GM12878 (cell line): ENCODE data around the gene SIVA1. TPM values are rescaled to one million over a fixed set of nuclear protein-coding genes. Genes with fewer than 3 reads are reported as not detected.

Experiments
- ATAC-seq: fragments of 200-7000 bp; cut with Tn5 transposase; 3 replicates; pipeline ENCODE4 v1.9.1; 2020; ENCODE audit warnings: mild to moderate bottlenecking, moderate library complexity
- BruUV-seq: library from RNA; stranded (reverse); fragments of 400-500 nt; replicated peaks from 2 replicates; lab custom pipeline; 2021; lab: Mats Ljungman, UMichigan
- CTCF ChIA-PET: fragments of 300-600 bp; sonication (Branson Sonifier 250); formaldehyde crosslinking; extraction: SDS; loops from one replicate; lab custom pipeline; 2021; ENCODE audit warnings: inconsistent platforms; lab: Yijun Ruan, JAX
- POLR2A ChIA-PET: fragments of 350-600 bp; formaldehyde crosslinking; extraction: SDS; loops from one replicate; lab custom pipeline; 2021; ENCODE audit warnings: inconsistent platforms; lab: Charles Lee
- RAD21 ChIA-PET: fragments of 300-600 bp; sonication (Branson Sonifier 250); formaldehyde crosslinking; loops from one replicate; lab custom pipeline; 2023; ENCODE audit warnings: antibody characterized with exemption; ENCODE audit not compliant: unreplicated experiment; lab: Charles Lee
- SMC1A ChIA-PET: fragments of 300-600 bp; sonication (Branson Sonifier 250); formaldehyde crosslinking; loops from one replicate; lab custom pipeline; 2023; ENCODE audit not compliant: unreplicated experiment, uncharacterized antibody; lab: Charles Lee
- DNase-seq: peaks from one replicate; pipeline ENCODE4 v3.0.0-alpha.2; 2011; ENCODE audit warnings: low read depth, low spot score
- FAIRE-seq: peaks from 3 replicates; lab custom pipeline; 2011; peaks lifted over from hg19 to GRCh38; lab: Jason Lieb, UNC
- H2AFZ ChIP-seq: 2 replicates; pipeline ENCODE4 v1.6.0; 2011; ENCODE audit warnings: low read depth, low read length, control low read depth; ENCODE audit not compliant: control insufficient read depth
- H3K27ac ChIP-seq: 2 replicates; pipeline ENCODE4 v1.5.1; 2011; ENCODE audit warnings: control low read depth; ENCODE audit not compliant: control insufficient read depth, insufficient read depth
- H3K27me3 ChIP-seq, 2 experiments: replicated peaks in 1 of 2; 2 replicates each; pipeline versions ENCODE4 v1.6.0 to v1.6.1; 2011; ENCODE audit warnings: low read length in 1 of 2; ENCODE audit not compliant: control insufficient read depth in 2 of 2, insufficient read depth in 2 of 2
- H3K36me3 ChIP-seq, 2 experiments: 2 replicates each; pipeline ENCODE4 v1.5.1; 2011; ENCODE audit warnings: low read length in 1 of 2; ENCODE audit not compliant: control insufficient read depth in 2 of 2, insufficient read depth in 2 of 2
- H3K4me1 ChIP-seq: 2 replicates; pipeline ENCODE4 v1.6.1; 2011; ENCODE audit warnings: mild to moderate bottlenecking, low read length, moderate library complexity, mixed read lengths; ENCODE audit not compliant: control insufficient read depth, insufficient read depth
- H3K4me2 ChIP-seq: 2 replicates; pipeline ENCODE4 v1.6.0; 2011; ENCODE audit warnings: control low read depth; ENCODE audit not compliant: control insufficient read depth, insufficient read depth
- H3K4me3 ChIP-seq: fragments of 200-600 bp; sonication (generic); 2 replicates; pipeline ENCODE4 v1.5.1; 2016
- H3K79me2 ChIP-seq: 2 replicates; pipeline ENCODE4 v1.6.0; 2011; ENCODE audit warnings: low read length; ENCODE audit not compliant: control insufficient read depth, insufficient read depth
- H3K9ac ChIP-seq: 2 replicates; pipeline ENCODE4 v1.8.0; 2011; ENCODE audit warnings: low read length, control low read depth, mixed read lengths; ENCODE audit not compliant: control insufficient read depth, insufficient read depth
- H3K9me3 ChIP-seq: replicated peaks from 3 replicates; pipeline ENCODE4 v1.5.1; 2011; ENCODE audit warnings: mild to moderate bottlenecking, low read length; ENCODE audit not compliant: control insufficient read depth, insufficient read depth
- H4K20me1 ChIP-seq: 2 replicates; pipeline ENCODE4 v1.6.0; 2011; ENCODE audit not compliant: control insufficient read depth, insufficient read depth
- CBX5 ChIP-seq: sonication (generic); IDR thresholded peaks from 2 replicates; pipeline ENCODE4 v1.6.1; 2016; ENCODE audit warnings: low read depth, moderate library complexity, mild to moderate bottlenecking, inconsistent platforms
- DPF2 ChIP-seq: fragments of 450-650 bp; IDR thresholded peaks from 2 replicates; pipeline ENCODE4 v1.6.1; 2017; ENCODE audit warnings: mild to moderate bottlenecking
- GATAD2B ChIP-seq: fragments of 450-650 bp; conservative IDR thresholded peaks from 2 replicates; pipeline ENCODE4 v1.6.1; 2017; ENCODE audit warnings: low read depth, mild to moderate bottlenecking, moderate library complexity
- IRF4 ChIP-seq: IDR thresholded peaks from 2 replicates; pipeline ENCODE4 v1.6.1; 2011; ENCODE audit warnings: low read depth, low read length
- JUNB ChIP-seq: IDR thresholded peaks from 2 replicates; pipeline ENCODE4 v1.6.1; 2016; ENCODE audit warnings: antibody characterized with exemption, mild to moderate bottlenecking
- MEF2B ChIP-seq: fragments of 450-650 bp; IDR thresholded peaks from 2 replicates; pipeline ENCODE4 v1.6.1; 2018; ENCODE audit warnings: mild to moderate bottlenecking, moderate library complexity; ENCODE audit not compliant: partially characterized antibody, poor library complexity, severe bottlenecking
- MYB ChIP-seq: fragments of 150-350 bp; IDR thresholded peaks from 2 replicates; pipeline ENCODE4 v1.6.1; 2014; ENCODE audit warnings: mild to moderate bottlenecking, low read depth, low read length, borderline replicate concordance
- PAX5 ChIP-seq: IDR thresholded peaks from 2 replicates; pipeline ENCODE4 v1.6.1; 2011; ENCODE audit warnings: low read depth, low read length, borderline replicate concordance
- RB1 ChIP-seq: fragments of 450-650 bp; formaldehyde crosslinking; IDR thresholded peaks from 2 replicates; pipeline ENCODE4 v1.6.1; 2017; ENCODE audit warnings: mild to moderate bottlenecking, borderline replicate concordance
- RUNX3 ChIP-seq: IDR thresholded peaks from 2 replicates; pipeline ENCODE4 v1.6.1; 2012; ENCODE audit warnings: low read length, inconsistent platforms
- SIX5 ChIP-seq: IDR thresholded peaks from 2 replicates; pipeline ENCODE4 v1.6.1; 2011; ENCODE audit warnings: mild to moderate bottlenecking, low read depth, low read length, moderate library complexity; ENCODE audit not compliant: severe bottlenecking
- SMARCA5 ChIP-seq: fragments of 450-650 bp; IDR thresholded peaks from 2 replicates; pipeline ENCODE4 v1.6.1; 2017; ENCODE audit warnings: mild to moderate bottlenecking
- SMC3 ChIP-seq: IDR thresholded peaks from 2 replicates; pipeline ENCODE4 v1.6.1; 2011; ENCODE audit warnings: low read length, improper control_type of control experiment, borderline replicate concordance
- TCF7 ChIP-seq: IDR thresholded peaks from 2 replicates; pipeline ENCODE4 v1.6.1; 2014; ENCODE audit warnings: antibody characterized with exemption, borderline replicate concordance
- YY1 ChIP-seq: IDR thresholded peaks from 2 replicates; pipeline ENCODE4 v1.6.1; 2011; ENCODE audit warnings: low read depth, mild to moderate bottlenecking, low read length
- whole genome bisulfite sequencing: methylation state at CpG from one replicate; pipeline ENCODE4 v1.1.6; 2016; ENCODE audit warnings: low lambda C conversion rate; ENCODE audit not compliant: insufficient replicate concordance, insufficient coverage; ENCODE audit errors: missing lambda C conversion rate; 5-methylcytosine and 5-hydroxymethylcytosine counted together
- in situ Hi-C: fragments of 300-500 bp; cut with MboI; formaldehyde crosslinking; loops from 9 replicates; pipeline ENCODE4 v1.14.3; 2018; ENCODE audit warnings: mixed read lengths
- intact Hi-C: fragments of 100-400 bp; cut with micrococcal nuclease; formaldehyde crosslinking; loops from one replicate; pipeline ENCODE4 v1.14.2; 2022; ENCODE audit not compliant: unreplicated experiment
- polyA plus RNA-seq, 11 experiments: library from polyadenylated mRNA; depleted of rRNA in 4 of 11; unstranded in 6 of 11; stranded (reverse) in 5 of 11; fragments of >200 nt; fragmentation: Nextera tagmentation in 4 of 11; fragmentation: Illumina TruSeq in 1 of 11; extraction: Ambion mirVana in 4 of 11; extraction: Trizol in 1 of 11; gene quantifications; 1 replicate in 1 of 11; 2 replicates in 10 of 11; pipeline versions ENCODE4 v1.2.1 to v1.2.3, GENCODE V29; 2011 to 2016; ENCODE audit warnings: inconsistent platforms in 2 of 11, missing spikeins in 2 of 11, low read depth in 1 of 11
- total RNA-seq, 4 experiments: library from RNA; depleted of rRNA in 3 of 4; stranded (reverse); fragments of >200 nt in 3 of 4; fragmentation: Illumina TruSeq in 1 of 4; extraction: Trizol in 1 of 4; gene quantifications; 2 replicates each; pipeline versions ENCODE4 v1.2.1 to v1.2.3, GENCODE V29; 2013 to 2021
- TF ChIP-seq, protein P1 (sequence below): IDR thresholded peaks from 2 replicates; pipeline ENCODE4 v1.6.1; 2012; ENCODE audit warnings: low read depth, low read length, improper control_type of control experiment
- TF ChIP-seq, protein P2 (sequence below), 3 experiments: IDR thresholded peaks in 2 of 3; conservative IDR thresholded peaks in 1 of 3; 2 replicates each; pipeline ENCODE4 v1.5.1; 2011; ENCODE audit warnings: low read depth in 3 of 3, low read length in 3 of 3, mild to moderate bottlenecking in 3 of 3, control low read depth in 2 of 3, moderate library complexity in 2 of 3, inconsistent platforms in 1 of 3, mixed read lengths in 1 of 3; ENCODE audit not compliant: control insufficient read depth in 2 of 3, insufficient read depth in 1 of 3; ENCODE audit errors: extremely low read depth in 1 of 3
- TF ChIP-seq, protein P3 (sequence below): fragments of 450-650 bp; IDR thresholded peaks from 2 replicates; pipeline ENCODE4 v1.6.1; 2018; ENCODE audit warnings: mild to moderate bottlenecking, low read depth, moderate library complexity; ENCODE audit not compliant: partially characterized antibody
- TF ChIP-seq, protein P4 (sequence below): IDR thresholded peaks from 2 replicates; pipeline ENCODE4 v1.6.1; 2012; ENCODE audit warnings: low read depth, low read length, improper control_type of control experiment

Gene SIVA1
- total and polyA plus RNA-seq, 10 of the 15 experiments (the other 5 are each of a cell fraction or from before 2014, with no cell fraction given), result 4.6 to 282 (median 106) TPM

DNA sequence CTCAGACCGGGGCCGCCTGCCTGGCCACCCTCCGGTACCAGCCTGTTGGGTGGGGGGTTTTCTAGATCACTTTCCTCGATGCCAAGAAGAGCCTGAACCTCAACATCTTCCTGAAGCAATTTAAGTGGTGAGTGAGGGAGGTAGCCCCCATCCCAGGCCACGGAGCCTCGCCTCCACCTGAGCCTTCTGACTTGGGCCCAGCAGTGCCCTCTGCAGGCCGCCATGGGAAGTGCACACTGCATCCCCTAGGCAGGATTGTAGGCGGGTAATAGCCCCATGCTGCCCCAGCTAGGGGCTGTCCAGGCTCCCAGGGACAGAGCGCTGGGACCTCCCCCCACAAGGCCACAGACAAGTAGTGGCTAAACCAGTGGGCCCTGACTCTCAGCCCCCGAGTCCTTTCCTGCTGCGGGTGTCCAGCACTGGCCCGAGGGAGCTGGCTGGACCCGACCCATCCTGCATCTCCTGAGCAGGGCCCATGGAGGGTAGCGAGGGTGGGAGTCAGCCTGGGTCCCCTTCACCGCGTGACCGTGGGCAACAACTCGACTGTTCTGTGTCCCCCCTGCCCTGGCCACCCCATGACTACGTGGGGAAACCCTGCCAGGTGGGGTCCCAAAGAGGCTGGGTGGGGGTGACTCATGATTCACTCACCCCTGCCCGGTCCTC is 44.2 kb upstream of the SIVA1 start:
- DNase-seq, result no peak
- no peaks in the 10 kb centered on the region for H3K4me1 ChIP-seq
- no peak overlapping the region for H3K4me3 ChIP-seq
- 34% methylated on average over 20 of the region's 20 CpGs for WGBS
- CTCF ChIA-PET, result interaction anchor here (0.7 to 3.1 kb wide), 14 partner anchors 12 to 65 kb away, joined by 3 to 15 read pairs (median 4); partner anchors contain the start of gene SIVA1
- H3K9ac ChIP-seq, result no peak overlapping the region
- H3K27me3 ChIP-seq, result no peaks in the 10 kb centered on the region
- no peaks in the 10 kb centered on the region for H3K9me3 ChIP-seq
- SMC1A ChIA-PET, result interaction anchor here (0.6 to 1.1 kb wide), 4 partner anchors 39 to 62 kb away, joined by 3 to 4 read pairs (median 4); no protein-coding TSS in a partner anchor
- no peaks in the 10 kb centered on the region for H3K79me2 ChIP-seq
- BruUV-seq, result no TSS peak
- no peak overlapping the region for H3K27ac ChIP-seq
- peak; percentile 86 for FAIRE-seq
- no peak overlapping the region for H3K4me2 ChIP-seq
- RAD21 ChIA-PET, result interaction anchor here (0.7 to 1.7 kb wide), 3 partner anchors 32 to 61 kb away, joined by 4 to 7 read pairs (median 4); no protein-coding TSS in a partner anchor
- no peaks in the 10 kb centered on the region for H4K20me1 ChIP-seq
- intact Hi-C loops (loop anchor here (1.0 kb wide), 1 partner anchor 58 kb away; no protein-coding TSS in a partner anchor), in situ Hi-C loops (no loop called here)
- H2AFZ ChIP-seq, result no peak overlapping the region
- POLR2A ChIA-PET, result no interaction called here
- peak; percentile 94 for ATAC-seq
- H3K36me3 ChIP-seq, result peaks cover 0 to 3% of the 10 kb centered on the region in 2 experiments; a peak in 2 of 4 replicates
- TF ChIP-seq SMARCA5, result no peak
- TF ChIP-seq, protein P1, sequence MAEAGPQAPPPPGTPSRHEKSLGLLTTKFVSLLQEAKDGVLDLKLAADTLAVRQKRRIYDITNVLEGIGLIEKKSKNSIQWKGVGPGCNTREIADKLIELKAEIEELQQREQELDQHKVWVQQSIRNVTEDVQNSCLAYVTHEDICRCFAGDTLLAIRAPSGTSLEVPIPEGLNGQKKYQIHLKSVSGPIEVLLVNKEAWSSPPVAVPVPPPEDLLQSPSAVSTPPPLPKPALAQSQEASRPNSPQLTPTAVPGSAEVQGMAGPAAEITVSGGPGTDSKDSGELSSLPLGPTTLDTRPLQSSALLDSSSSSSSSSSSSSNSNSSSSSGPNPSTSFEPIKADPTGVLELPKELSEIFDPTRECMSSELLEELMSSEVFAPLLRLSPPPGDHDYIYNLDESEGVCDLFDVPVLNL, result no peak
- TF ChIP-seq MEF2B, result no peak
- TF ChIP-seq RUNX3, result no peak
- TF ChIP-seq SIX5, result no peak
- TF ChIP-seq DPF2, result no peak
- TF ChIP-seq TCF7, result no peak
- TF ChIP-seq, protein P2, sequence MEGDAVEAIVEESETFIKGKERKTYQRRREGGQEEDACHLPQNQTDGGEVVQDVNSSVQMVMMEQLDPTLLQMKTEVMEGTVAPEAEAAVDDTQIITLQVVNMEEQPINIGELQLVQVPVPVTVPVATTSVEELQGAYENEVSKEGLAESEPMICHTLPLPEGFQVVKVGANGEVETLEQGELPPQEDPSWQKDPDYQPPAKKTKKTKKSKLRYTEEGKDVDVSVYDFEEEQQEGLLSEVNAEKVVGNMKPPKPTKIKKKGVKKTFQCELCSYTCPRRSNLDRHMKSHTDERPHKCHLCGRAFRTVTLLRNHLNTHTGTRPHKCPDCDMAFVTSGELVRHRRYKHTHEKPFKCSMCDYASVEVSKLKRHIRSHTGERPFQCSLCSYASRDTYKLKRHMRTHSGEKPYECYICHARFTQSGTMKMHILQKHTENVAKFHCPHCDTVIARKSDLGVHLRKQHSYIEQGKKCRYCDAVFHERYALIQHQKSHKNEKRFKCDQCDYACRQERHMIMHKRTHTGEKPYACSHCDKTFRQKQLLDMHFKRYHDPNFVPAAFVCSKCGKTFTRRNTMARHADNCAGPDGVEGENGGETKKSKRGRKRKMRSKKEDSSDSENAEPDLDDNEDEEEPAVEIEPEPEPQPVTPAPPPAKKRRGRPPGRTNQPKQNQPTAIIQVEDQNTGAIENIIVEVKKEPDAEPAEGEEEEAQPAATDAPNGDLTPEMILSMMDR (IDR thresholded peaks at IDR 0.05 in 2 of 3, conservative IDR thresholded peaks at IDR 0.05 in 1 of 3; ENCODE audit: control insufficient read depth in 2 of 3, extremely low read depth in 1 of 3, insufficient read depth in 1 of 3, low read depth in 3 of 3, low read length in 3 of 3), result peak; percentile 89 to 97 (median 96)
- TF ChIP-seq, protein P3, sequence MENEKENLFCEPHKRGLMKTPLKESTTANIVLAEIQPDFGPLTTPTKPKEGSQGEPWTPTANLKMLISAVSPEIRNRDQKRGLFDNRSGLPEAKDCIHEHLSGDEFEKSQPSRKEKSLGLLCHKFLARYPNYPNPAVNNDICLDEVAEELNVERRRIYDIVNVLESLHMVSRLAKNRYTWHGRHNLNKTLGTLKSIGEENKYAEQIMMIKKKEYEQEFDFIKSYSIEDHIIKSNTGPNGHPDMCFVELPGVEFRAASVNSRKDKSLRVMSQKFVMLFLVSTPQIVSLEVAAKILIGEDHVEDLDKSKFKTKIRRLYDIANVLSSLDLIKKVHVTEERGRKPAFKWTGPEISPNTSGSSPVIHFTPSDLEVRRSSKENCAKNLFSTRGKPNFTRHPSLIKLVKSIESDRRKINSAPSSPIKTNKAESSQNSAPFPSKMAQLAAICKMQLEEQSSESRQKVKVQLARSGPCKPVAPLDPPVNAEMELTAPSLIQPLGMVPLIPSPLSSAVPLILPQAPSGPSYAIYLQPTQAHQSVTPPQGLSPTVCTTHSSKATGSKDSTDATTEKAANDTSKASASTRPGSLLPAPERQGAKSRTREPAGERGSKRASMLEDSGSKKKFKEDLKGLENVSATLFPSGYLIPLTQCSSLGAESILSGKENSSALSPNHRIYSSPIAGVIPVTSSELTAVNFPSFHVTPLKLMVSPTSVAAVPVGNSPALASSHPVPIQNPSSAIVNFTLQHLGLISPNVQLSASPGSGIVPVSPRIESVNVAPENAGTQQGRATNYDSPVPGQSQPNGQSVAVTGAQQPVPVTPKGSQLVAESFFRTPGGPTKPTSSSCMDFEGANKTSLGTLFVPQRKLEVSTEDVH, result no peak
- 0 out of 2 replicates have a peak, but pooled peaks have one; percentile 25 for TF ChIP-seq IRF4
- no peak for TF ChIP-seq PAX5
- TF ChIP-seq GATAD2B, result no peak
- no peak for TF ChIP-seq JUNB
- peak; percentile 86 for TF ChIP-seq SMC3
- 0 out of 2 replicates have a peak, but pooled peaks have one; percentile 35 for TF ChIP-seq RB1
- peak; percentile 66 for TF ChIP-seq YY1
- TF ChIP-seq, protein P4, sequence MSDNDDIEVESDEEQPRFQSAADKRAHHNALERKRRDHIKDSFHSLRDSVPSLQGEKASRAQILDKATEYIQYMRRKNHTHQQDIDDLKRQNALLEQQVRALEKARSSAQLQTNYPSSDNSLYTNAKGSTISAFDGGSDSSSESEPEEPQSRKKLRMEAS, result no peak
- TF ChIP-seq CBX5, result no peak
- no peak for TF ChIP-seq MYB
